Subcutaneous adipose tissue (tissue), 4 donors: Measurements from ENCODE around the gene KCNT1. TPM values are rescaled to one million over a fixed set of nuclear protein-coding genes. Genes with fewer than 3 reads are reported as not detected.

Experiments
- total RNA-seq, 4 donors: library from RNA; depleted of rRNA; stranded (reverse); fragments of >200 nt; gene quantifications; one replicate each; pipeline ENCODE4 v1.1.0, GENCODE V29; 2016
- TF ChIP-seq, protein P1 (sequence below): fragments of 450-650 bp; IDR thresholded peaks from one replicate; pipeline ENCODE4 v1.5.1; 2016; ENCODE audit warnings: low read depth, mild to moderate bottlenecking, control low read depth, antibody characterized with exemption, moderate library complexity

Gene KCNT1
- total RNA-seq, 4 donors from 2014 or later: 0.33 to 0.51 TPM; not detected in 2

DNA sequence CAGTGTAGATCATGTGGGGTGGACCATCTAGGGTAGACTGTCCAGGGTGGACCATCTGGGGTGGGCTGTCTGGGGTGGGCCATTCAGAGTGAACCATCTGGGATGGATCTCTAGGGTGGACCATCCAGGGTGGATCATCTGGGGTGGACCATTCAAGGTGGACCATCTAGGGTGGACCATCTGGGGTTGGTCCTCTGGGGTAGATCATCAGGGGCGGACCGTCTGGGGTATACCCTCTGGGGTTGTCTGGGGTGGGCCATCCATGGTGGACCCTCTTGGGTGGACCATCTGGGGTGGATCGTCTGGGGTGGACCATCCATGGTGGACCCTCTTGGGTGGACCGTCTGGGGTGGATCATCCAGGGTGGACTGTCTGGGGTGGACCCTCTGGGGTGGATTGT, 64.3 kb downstream of the KCNT1 start:
- TF ChIP-seq, protein P1, sequence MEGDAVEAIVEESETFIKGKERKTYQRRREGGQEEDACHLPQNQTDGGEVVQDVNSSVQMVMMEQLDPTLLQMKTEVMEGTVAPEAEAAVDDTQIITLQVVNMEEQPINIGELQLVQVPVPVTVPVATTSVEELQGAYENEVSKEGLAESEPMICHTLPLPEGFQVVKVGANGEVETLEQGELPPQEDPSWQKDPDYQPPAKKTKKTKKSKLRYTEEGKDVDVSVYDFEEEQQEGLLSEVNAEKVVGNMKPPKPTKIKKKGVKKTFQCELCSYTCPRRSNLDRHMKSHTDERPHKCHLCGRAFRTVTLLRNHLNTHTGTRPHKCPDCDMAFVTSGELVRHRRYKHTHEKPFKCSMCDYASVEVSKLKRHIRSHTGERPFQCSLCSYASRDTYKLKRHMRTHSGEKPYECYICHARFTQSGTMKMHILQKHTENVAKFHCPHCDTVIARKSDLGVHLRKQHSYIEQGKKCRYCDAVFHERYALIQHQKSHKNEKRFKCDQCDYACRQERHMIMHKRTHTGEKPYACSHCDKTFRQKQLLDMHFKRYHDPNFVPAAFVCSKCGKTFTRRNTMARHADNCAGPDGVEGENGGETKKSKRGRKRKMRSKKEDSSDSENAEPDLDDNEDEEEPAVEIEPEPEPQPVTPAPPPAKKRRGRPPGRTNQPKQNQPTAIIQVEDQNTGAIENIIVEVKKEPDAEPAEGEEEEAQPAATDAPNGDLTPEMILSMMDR: no peak

DNA sequence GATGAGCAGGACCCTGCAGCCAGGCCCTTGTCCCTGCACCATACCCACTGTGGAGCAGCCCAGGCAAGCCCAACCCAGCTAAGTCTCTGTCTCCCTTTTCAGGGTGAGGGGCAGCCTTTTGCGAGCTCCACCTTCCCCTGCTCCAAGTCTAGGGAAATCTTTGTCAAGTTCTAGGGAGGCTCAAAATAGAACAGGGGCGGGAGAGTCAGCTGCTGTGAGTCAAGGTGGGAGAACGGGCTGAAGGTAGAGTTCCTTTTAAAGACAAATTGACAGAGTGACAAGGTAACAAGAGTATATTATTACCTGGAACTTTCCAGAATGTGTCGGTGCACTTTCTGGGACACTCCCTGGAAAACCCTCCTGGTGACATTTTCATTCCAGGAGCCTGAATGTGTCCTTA, 64.7 kb downstream of the KCNT1 start:
- TF ChIP-seq, protein P1: no peak

DNA sequence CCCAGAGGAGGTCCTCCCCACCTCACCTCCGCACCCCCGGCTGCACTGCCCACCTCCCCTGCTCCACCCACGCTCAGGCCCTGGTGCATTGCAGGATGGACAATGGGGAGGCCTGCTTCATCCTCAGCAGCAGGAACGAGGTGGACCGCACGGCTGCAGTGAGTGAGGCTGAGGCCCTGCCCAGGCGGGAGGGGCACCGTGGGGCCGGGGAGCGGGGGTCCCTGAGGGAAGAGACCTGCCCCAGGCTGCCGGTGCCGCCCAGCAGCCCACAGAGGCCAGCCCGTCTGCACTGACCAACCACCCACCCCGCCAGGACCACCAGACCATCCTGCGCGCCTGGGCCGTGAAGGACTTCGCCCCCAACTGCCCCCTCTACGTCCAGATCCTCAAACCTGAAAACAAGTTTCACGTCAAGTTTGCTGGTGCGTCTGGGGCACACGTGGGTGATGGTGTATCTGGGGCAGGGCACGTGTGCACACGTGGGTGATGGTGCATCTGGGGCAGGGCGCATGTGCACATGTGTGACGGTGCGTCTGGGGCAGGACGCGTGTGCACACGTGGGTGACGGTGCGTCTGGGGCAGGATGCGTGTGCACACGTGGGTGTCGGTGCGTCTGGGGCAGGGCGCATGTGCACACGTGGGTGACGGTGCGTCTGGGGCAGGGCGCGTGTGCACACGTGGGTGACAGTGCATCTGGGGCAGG, 66.7 kb downstream of the KCNT1 start:
- TF ChIP-seq, protein P1: no peak

DNA sequence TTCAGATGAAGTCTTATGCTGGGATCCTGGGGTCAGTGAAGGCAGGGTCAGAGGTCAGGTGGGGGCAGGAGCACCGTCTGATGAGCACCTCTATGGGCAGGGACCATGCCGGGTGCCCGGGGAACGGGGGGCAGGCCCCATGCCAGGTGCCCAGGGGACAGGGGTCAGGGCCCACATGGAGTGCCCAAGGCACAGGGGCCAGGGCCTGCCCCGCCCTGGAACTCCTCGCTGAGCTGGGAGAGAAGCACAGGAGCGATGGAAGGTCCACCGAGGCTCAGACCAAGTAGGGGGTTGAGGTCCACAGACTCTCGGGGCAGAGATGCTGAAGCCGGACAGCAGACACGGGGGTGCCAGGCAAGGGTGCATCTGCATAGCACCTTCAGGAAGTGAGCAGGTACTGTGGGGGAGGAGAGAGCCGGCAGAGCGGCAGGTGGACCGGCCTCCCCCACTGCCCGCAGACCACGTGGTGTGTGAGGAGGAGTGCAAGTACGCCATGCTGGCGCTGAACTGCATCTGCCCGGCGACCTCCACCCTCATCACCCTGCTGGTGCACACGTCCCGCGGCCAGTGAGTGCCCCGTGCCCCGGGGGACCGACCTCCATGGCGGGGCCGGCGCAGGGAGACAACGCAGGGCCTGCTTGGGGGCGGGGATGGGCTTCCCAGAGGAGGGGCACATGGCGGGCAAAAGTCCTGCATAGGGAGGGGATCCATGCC, 67.7 kb downstream of the KCNT1 start:
- TF ChIP-seq, protein P1: no peak

DNA sequence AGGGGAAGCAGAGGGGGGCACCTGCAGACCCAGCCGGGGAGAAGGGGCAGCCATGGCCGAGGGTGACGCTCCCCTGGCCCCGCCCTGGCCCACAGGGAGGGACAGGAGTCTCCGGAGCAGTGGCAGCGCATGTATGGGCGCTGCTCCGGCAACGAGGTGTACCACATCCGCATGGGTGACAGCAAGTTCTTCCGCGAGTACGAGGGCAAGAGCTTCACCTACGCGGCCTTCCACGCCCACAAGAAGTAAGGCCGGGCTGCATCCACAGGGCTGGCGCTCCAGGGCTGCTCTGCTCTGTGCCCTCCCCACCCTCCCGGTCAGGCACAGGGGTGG, 68.2 kb downstream of the KCNT1 start:
- TF ChIP-seq, protein P1: no peak

DNA sequence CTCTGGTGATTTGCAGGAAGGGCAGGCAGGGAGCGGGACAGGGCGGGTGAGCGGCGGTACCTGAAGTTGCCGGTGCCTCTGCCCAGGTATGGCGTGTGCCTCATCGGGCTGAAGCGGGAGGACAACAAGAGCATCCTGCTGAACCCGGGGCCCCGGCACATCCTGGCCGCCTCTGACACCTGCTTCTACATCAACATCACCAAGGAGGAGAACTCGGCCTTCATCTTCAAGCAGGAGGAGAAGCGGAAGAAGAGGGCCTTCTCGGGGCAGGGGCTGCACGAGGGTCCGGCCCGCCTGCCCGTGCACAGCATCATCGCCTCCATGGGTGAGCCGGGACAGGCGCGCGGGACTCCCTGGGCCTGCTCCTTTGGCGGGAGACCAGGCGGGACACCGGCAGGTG, 68.8 kb downstream of the KCNT1 start:
- TF ChIP-seq, protein P1: no peak

DNA sequence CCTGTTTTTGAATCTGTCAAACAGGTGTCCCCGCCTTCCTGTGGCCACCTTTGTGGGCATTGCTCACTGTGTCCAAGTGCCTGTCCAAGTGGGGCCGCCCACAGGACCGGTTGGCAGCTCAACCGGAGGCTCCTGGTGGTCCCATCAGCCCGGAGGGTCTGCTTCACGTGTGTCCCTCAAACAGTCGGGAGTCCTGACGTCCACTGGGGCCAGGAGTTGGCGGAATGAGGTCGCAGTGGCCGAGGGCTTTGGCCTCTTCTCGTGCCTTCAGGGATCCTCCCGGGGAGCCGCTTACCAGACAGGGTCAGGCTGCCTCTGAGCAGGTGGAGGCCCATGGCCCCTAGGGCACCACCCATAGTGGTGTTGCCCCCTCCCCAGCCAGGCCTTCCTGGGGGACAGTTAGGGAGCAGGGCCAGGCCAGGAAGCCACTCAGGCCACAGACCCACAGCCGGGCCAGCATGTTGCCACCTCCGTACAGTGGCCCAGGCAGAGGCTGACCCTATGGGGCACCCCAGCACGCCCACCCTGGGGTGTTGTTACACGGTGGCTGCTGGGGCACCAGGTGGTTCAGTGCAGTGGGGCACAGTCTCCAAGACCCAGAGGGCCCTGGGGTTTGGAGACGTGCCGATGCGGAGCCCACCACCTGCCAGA, 69.5 kb downstream of the KCNT1 start:
- TF ChIP-seq, protein P1: no peak
